ENCODE measurements around the gene SYNE2.

Gene SYNE2

GRCh38 chr14:63840981-63841380, 11.8 kb upstream of the SYNE2 start:
- H3K27ac ChIP-seq, result no peak overlapping the region
- no peak overlapping the region for H3K9ac ChIP-seq
- H3K79me2 ChIP-seq (ENCODE audit: insufficient read depth, low read depth), result no peaks in the 10 kb centered on the region
- no peaks in the 10 kb centered on the region for H4K20me1 ChIP-seq (ENCODE audit: insufficient read depth)
- no peak overlapping the region for H3K4me2 ChIP-seq
- H3K36me3 ChIP-seq (ENCODE audit: insufficient read depth), result no peaks in the 10 kb centered on the region
- no peak overlapping the region for H3K4me3 ChIP-seq (IDR thresholded peaks at IDR 0.05; ENCODE audit: insufficient read depth, low read depth, low read length)
- TF ChIP-seq CTCF (conservative IDR thresholded peaks at IDR 0.05; ENCODE audit: low read depth, low read length), result no peak
- no peak overlapping the region for H2AFZ ChIP-seq (ENCODE audit: low read depth)
- no peaks in the 10 kb centered on the region for H3K4me1 ChIP-seq (ENCODE audit: low read depth, poor library complexity, severe bottlenecking)
- no peaks in the 10 kb centered on the region for H3K27me3 ChIP-seq (ENCODE audit: insufficient read depth, low read depth)

- H3K9ac ChIP-seq, result no peak overlapping the region
Measured at GRCh38 chr14:63843796-63844195, 9.0 kb upstream of the SYNE2 start.

GRCh38 chr14:63848890-63849289, 3.9 kb upstream of the SYNE2 start:
- Histone ChIP-seq H3K4me3 (IDR thresholded peaks at IDR 0.05; ENCODE audit: insufficient read depth, low read depth, low read length) (no peak overlapping the region), H2AFZ (ENCODE audit: low read depth) (no peak overlapping the region), H3K4me2 (no peak overlapping the region), H4K20me1 (ENCODE audit: insufficient read depth) (no peaks in the 10 kb centered on the region), H3K4me1 (ENCODE audit: low read depth, poor library complexity, severe bottlenecking) (no peaks in the 10 kb centered on the region), H3K27me3 (ENCODE audit: insufficient read depth, low read depth) (no peaks in the 10 kb centered on the region), H3K36me3 (ENCODE audit: insufficient read depth) (no peaks in the 10 kb centered on the region), H3K79me2 (ENCODE audit: insufficient read depth, low read depth) (no peaks in the 10 kb centered on the region), H3K9ac (no peak overlapping the region), H3K27ac (no peak overlapping the region)
- TF ChIP-seq CTCF (conservative IDR thresholded peaks at IDR 0.05; ENCODE audit: low read depth, low read length), result no peak

More at GRCh38 chr14:63843796-63844195, 9.0 kb upstream of the SYNE2 start:
- H4K20me1 ChIP-seq (ENCODE audit: insufficient read depth), result no peaks in the 10 kb centered on the region
- H3K79me2 ChIP-seq (ENCODE audit: insufficient read depth, low read depth), result no peaks in the 10 kb centered on the region
- no peak overlapping the region for H3K4me2 ChIP-seq
- no peak overlapping the region for H3K4me3 ChIP-seq (IDR thresholded peaks at IDR 0.05; ENCODE audit: insufficient read depth, low read depth, low read length)
- H3K4me1 ChIP-seq (ENCODE audit: low read depth, poor library complexity, severe bottlenecking), result no peaks in the 10 kb centered on the region
- H3K27me3 ChIP-seq (ENCODE audit: insufficient read depth, low read depth), result no peaks in the 10 kb centered on the region
- H3K36me3 ChIP-seq (ENCODE audit: insufficient read depth), result no peaks in the 10 kb centered on the region
- no peak overlapping the region for H3K27ac ChIP-seq
- no peak overlapping the region for H2AFZ ChIP-seq (ENCODE audit: low read depth)
- TF ChIP-seq CTCF (conservative IDR thresholded peaks at IDR 0.05; ENCODE audit: low read depth, low read length), result no peak

GRCh38 chr14:63852271-63852816, 460 bp upstream of the SYNE2 start:
- H3K4me1 ChIP-seq (ENCODE audit: low read depth, poor library complexity, severe bottlenecking), result no peaks in the 10 kb centered on the region
- H3K27me3 ChIP-seq (ENCODE audit: insufficient read depth, low read depth), result no peaks in the 10 kb centered on the region
- H3K79me2 ChIP-seq (ENCODE audit: insufficient read depth, low read depth), result 0 out of 2 replicates have a peak, but pooled peaks cover 6% of the 10 kb centered on the region
- H3K36me3 ChIP-seq (ENCODE audit: insufficient read depth), result no peaks in the 10 kb centered on the region
- no peak for TF ChIP-seq CTCF (conservative IDR thresholded peaks at IDR 0.05; ENCODE audit: low read depth, low read length)
- H3K9ac ChIP-seq, result peak overlapping the region; percentile 32; the same call in 1 of the 2 replicates
- no peak overlapping the region for H3K4me3 ChIP-seq (IDR thresholded peaks at IDR 0.05; ENCODE audit: insufficient read depth, low read depth, low read length)
- peak overlapping the region; percentile 96 for H2AFZ ChIP-seq (ENCODE audit: low read depth)
- H4K20me1 ChIP-seq (ENCODE audit: insufficient read depth), result no peaks in the 10 kb centered on the region
- H3K4me2 ChIP-seq, result peak overlapping the region; percentile 56
- H3K27ac ChIP-seq, result no peak overlapping the region; the same call in 1 of the 2 replicates

All from KMS-11 (cell line).